Heart right ventricle (tissue), 16 donors: Measurements from ENCODE around the gene ZNF785. TPM values are rescaled to one million over a fixed set of nuclear protein-coding genes. Genes with fewer than 3 reads are reported as not detected.

ENCODE experiments used
- ATAC-seq, 8 donors: fragments of 200-7000 bp; cut with Tn5 transposase; one replicate each; pipeline ENCODE4 v1.9.1; 2020; ENCODE audit warnings: mild to moderate bottlenecking in 8 of 8, moderate library complexity in 8 of 8, moderate number of reproducible peaks in 1 of 8
- DNase-seq, 2 donors: peaks; one replicate each; pipeline ENCODE4 v3.0.0-alpha.2; 2020
- H3K27ac ChIP-seq, 10 donors: fragments of 200-600 bp; sonication (generic) in 2 of 10; one replicate each; pipeline versions ENCODE4 v1.5.0 to v1.8.0; 2020 to 2022; ENCODE audit warnings: mild to moderate bottlenecking in 3 of 10
- H3K27me3 ChIP-seq, 7 donors: fragments of 200-600 bp; one replicate each; pipeline ENCODE4 v1.8.0; 2021 to 2022; ENCODE audit warnings: mild to moderate bottlenecking in 2 of 7
- H3K36me3 ChIP-seq, 9 donors: fragments of 200-600 bp; sonication (generic) in 1 of 9; one replicate each; pipeline versions ENCODE4 v1.5.0 to v1.8.0; 2020 to 2022; ENCODE audit warnings: mild to moderate bottlenecking in 2 of 9
- H3K4me1 ChIP-seq, 9 donors: fragments of 200-600 bp; sonication (generic) in 1 of 9; one replicate each; pipeline versions ENCODE4 v1.5.0 to v1.8.0; 2020 to 2022; ENCODE audit warnings: mild to moderate bottlenecking in 4 of 9
- H3K4me3 ChIP-seq, 10 donors: fragments of 200-600 bp; sonication (generic) in 2 of 10; one replicate each; pipeline versions ENCODE4 v1.5.0 to v1.8.0; 2020 to 2022; ENCODE audit warnings: mild to moderate bottlenecking in 7 of 10, moderate library complexity in 2 of 10
- H3K9me3 ChIP-seq, 11 donors: fragments of 200-600 bp in 10 of 11; sonication (generic) in 2 of 11; one replicate each; pipeline versions ENCODE4 v1.5.0 to v1.8.0; 2013 to 2022; ENCODE audit warnings: mild to moderate bottlenecking in 2 of 11, control low read depth in 1 of 11, moderate library complexity in 1 of 11
- CTCF ChIP-seq, 9 donors: fragments of 200-600 bp; sonication (generic) in 2 of 9; IDR thresholded peaks; one replicate each; pipeline versions ENCODE4 v1.5.0 to v1.8.0; 2021 to 2022; ENCODE audit warnings: antibody characterized with exemption in 9 of 9, mild to moderate bottlenecking in 5 of 9, moderate library complexity in 1 of 9
- WGBS, 2 donors: extraction: QIAGEN DNeasy Blood & Tissue Kit; methylation state at CpG; one replicate each; pipeline ENCODE4 v1.1.7; 2013; ENCODE audit warnings: inconsistent platforms in 1 of 2; 5-methylcytosine and 5-hydroxymethylcytosine counted together
- intact Hi-C, 10 donors: fragments of 100-400 bp; cut with DNase I; formaldehyde crosslinking; loops; one replicate each; pipeline versions ENCODE4 v1.11.1 to v1.14.2; 2022
- polyA plus RNA-seq, 2 donors: library from polyadenylated mRNA; stranded (reverse); fragments of 200-250 nt; gene quantifications; one replicate each; pipeline ENCODE4 v1.2.3, GENCODE V29; 2013
- total RNA-seq, 10 donors: library from RNA; stranded (reverse); fragmentation: NEBNext Ultra II Directional in 3 of 10; extraction: Animal tissue kit (Norgen Biotek cat#: 25700) in 3 of 10; gene quantifications; one replicate each; pipeline versions ENCODE4 v1.2.1 to v1.2.4, GENCODE V29; 2021 to 2023
- donor health status: Arrhythmogenic right ventricular cardiomyopathy.
- donor health status: ischemic (EF 13 %, LVEDD 7.1; RV severe dilation, severe dysfunction).
- donor health status: healthy with polysubstance abuse.
- donor health status: DM: no; HTN: yes; CAD: no.
- donor health status: DM: no; HTN: no; CAD: no.
- donor health status: ischemic (EF 25% LVEDD 6.9; RV normal size, moderate dysfunction).
- donor health status: ischemic (EF 25% LVEDD 5.7; RV mildly dilated, moderate dysfunction).
- donor health status: healthy.
- donor health status: DM: yes; HTN: yes; CAD: no.
- donor health status: Ischemic cardiomyopathy.
- donor health status: ischemic (EF 35%, LVEDD 5.7; RV mildly dilated, moderate dysfunction).
- donor health status: nonischemic (EF 11% LVEDD 7.7; RV severe dilation, severe dysfunction).
- donor health status: DM: yes; HTN: yes; CAD: no.
- donor health status: PGD.
- donor health status: ischemic (EF 29% LVEDD 5.4; RV normal size, mild dysfunction).
- donor health status: nonischemic (EF 23%, LVEDD 6.1; RV moderate dilation, normal function).

Gene ZNF785
- total and polyA plus RNA-seq, 12 donors: 2.8 to 8.4 (median 5.4) TPM

GRCh38 chr16:30569746-30570635, 15.5 kb downstream of the ZNF785 start:
- intact Hi-C loops: loop anchor here in 7 of 10 donors (1.0 to 10.0 kb wide), 8 partner anchors 11 to 135 kb away; partner anchors contain the start of genes ZNF768 (in 4 of the 7), ZNF747 (in 2 of the 7), DCTPP1 (in 1 of the 7) and PRR14 (in 1 of the 7)
- Histone ChIP-seq H3K4me3 (peak overlapping the region in 8 of 10 donors; percentile 69 to 90 (median 84)), H3K9me3 (no peaks in the 10 kb centered on the region), H3K4me1 (peaks cover 6 to 50% (median 23%) of the 10 kb centered on the region in 9 donors), H3K27me3 (no peaks in the 10 kb centered on the region), H3K27ac (peak overlapping the region in 9 of 10 donors; percentile 96 to 99 (median 99)), H3K36me3 (peaks cover 0 to 13% (median 0%) of the 10 kb centered on the region in 9 donors)
- WGBS, 2 donors: 68 to 81% methylated on average over 44 of the region's 44 CpGs
- no peak for TF ChIP-seq CTCF (IDR thresholded peaks at IDR 0.05)
- ATAC-seq (no peak), DNase-seq (no peak)

GRCh38 chr16:30569281-30569680, 16.2 kb downstream of the ZNF785 start:
- intact Hi-C loops: loop anchor here in 1 of 10 donors (10.0 kb wide), 1 partner anchor 134 kb away; the partner anchor contains the start of gene DCTPP1
- Histone ChIP-seq H3K27ac (peak overlapping the region in 3 of 10 donors; percentile 79 to 99 (median 99)), H3K27me3 (no peaks in the 10 kb centered on the region), H3K9me3 (no peaks in the 10 kb centered on the region), H3K4me3 (no peak overlapping the region), H3K4me1 (peaks cover 6 to 50% (median 23%) of the 10 kb centered on the region in 9 donors), H3K36me3 (peaks cover 0 to 13% (median 0%) of the 10 kb centered on the region in 9 donors)
- DNase-seq: no peak
- no peak for ATAC-seq
- no peak for TF ChIP-seq CTCF (IDR thresholded peaks at IDR 0.05)
- WGBS, 2 donors: 89 to 91% methylated on average over 3 of the region's 3 CpGs

- DNase-seq: no peak
- Histone ChIP-seq H3K9me3 (no peaks in the 10 kb centered on the region), H3K4me3 (no peak overlapping the region), H3K36me3 (peaks cover 0 to 13% (median 0%) of the 10 kb centered on the region in 9 donors), H3K27ac (peak overlapping the region in 1 of 10 donors; percentile 79), H3K4me1 (peaks cover 6 to 50% (median 23%) of the 10 kb centered on the region in 9 donors), H3K27me3 (no peaks in the 10 kb centered on the region)
- no peak for ATAC-seq
- TF ChIP-seq CTCF (IDR thresholded peaks at IDR 0.05): no peak
- WGBS, 2 donors: 77 to 79% methylated on average over 6 of the region's 6 CpGs
- intact Hi-C loops: loop anchor here in 1 of 10 donors (10.0 kb wide), 1 partner anchor 133 kb away; the partner anchor contains the start of gene DCTPP1
Observed at GRCh38 chr16:30567991-30568638, 17.4 kb downstream of the ZNF785 start.
